Right renal cortex interstitium (tissue), 3 donors: ENCODE measurements around the gene PIK3CD. TPM values are rescaled to one million over a fixed set of nuclear protein-coding genes. Genes with fewer than 3 reads are reported as not detected.
"Not testable (repeated sequence)": the region's sequence is repeated elsewhere in the genome, so short reads cannot be mapped to it uniquely, and the experiment has no call there.

Experiments used
- DNase-seq, 3 donors: peaks; one replicate each; pipeline ENCODE4 v3.0.0-alpha.2; 2013; ENCODE audit warnings: low read depth in 3 of 3, low spot score in 2 of 3
- polyA plus RNA-seq, 3 donors: library from polyadenylated mRNA; unstranded; fragments of 120-200 nt; gene quantifications; one replicate each; pipeline ENCODE4 v1.2.1, GENCODE V29; 2013; ENCODE audit not compliant: insufficient read length in 3 of 3

The PIK3CD gene
- polyA plus RNA-seq, 3 donors = 5.5 to 6.9 (median 5.9) TPM

DNA sequence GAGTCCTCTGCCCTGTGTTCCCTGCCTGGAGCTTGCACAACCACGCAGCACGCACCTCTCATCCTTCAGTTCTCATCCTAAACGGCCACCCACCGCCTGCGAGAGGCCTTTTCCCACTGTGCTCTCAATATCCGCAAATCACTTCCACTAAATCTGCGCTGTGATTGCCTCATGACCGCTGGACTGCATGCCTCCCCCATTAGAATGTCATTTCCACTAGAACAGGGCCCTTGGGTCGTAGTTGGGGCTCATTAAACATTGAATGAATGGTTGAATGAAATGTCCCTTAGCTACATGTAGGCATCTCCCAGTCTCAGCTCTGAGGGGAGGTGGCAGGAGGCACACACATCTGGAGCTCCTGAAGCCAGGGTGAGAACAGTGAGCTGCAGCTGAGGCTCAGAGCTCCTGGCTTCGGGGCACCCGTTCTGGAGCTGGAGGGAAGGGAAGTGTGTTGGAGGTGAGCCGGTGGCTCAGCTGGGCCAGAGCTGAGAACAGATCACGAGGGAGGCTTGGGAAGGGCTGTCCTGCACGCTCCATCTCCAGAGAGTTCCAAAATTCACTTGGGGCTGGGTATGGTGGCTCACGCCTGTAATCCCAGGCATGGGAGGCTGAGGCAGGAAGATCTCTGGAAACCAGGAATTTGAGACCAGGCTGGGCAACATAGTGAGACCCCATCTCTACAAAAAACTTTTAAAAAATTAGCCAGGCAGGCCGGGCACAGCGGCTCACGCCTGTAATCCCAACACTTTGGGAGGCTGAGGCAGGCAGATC is 32.4 kb upstream of the PIK3CD start:
- DNase-seq = no peak

DNA sequence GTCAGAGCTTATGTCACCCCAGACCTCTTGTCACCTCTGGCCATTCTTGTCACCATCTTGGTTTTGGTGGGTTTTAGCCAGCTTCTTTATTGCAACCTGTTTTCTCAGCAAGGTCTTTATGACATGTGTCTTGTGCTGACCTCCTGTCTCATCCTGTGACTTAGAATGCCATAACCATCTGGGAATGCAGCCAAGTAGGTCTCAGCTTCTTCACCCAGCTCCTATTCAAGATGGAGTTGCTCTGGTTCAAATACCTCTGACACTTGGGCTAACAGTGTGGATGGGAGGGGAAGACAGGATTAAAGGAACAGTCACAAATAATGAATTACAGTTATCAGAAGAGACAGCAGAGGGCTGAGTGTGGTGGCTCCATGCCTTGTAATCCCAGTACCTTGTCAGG is 30.5 kb upstream of the PIK3CD start:
- no peak for DNase-seq

DNA sequence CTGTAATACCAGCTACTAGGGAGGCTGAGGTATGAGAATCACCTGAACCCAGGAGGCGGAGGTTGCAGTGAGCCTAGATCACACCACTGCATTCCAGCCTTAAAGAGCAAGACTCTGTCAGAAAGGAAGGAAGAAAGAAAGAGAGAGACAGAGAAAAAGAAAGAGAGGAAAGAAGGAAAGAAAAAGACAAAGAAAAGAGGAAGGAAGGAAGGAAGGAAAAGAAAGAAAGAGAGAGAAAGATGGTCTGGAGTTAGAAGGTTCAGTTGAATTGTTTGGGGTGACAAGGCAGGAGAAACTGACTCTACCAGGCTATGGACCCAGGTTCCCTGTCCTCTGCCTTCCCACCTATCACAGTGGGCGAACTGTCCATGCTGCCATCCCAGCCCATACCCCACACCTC is 27.4 kb upstream of the PIK3CD start:
- DNase-seq = no peak

DNA sequence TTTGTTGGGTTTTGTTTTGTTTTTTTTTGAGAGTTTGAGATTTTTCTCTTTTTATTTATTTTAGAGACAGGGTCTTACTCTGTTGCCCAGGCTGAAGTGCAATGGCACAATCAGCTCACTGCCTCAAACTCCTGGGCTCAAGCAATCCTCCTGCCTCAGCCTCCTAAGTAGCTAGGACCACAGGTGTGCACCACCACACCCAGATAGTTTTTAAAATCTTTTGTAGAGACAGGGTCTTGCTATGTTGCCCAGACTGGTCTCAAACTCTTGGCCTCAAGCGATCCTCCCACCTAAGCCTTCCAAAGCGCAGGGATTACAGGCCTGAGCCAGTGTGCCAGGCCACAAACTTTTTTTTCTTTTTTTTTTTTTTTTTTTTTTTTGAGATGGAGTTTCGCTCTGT is 26.5 kb upstream of the PIK3CD start:
- DNase-seq = not testable (repeated sequence)

DNA sequence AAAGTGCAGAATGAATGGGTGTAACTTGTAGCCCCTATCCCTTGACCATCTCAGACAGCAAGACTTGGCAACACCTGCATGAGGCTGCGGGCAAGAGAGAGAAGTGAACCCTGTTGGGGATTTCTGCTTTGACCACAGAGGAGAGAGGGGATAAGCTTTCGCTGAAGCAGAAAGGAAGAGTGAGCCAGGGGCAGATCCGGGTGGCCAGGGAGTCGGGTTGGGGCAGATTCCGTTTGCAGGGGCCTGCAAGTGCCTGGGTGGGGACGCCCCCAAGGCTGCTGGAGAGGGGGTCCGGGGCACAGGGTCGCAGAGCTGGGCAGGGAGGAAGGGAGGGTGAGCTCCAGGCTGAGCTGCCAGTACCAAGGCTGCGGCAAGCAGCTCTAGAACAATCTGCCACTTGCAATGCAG is 25.3 kb upstream of the PIK3CD start:
- no peak for DNase-seq

DNA sequence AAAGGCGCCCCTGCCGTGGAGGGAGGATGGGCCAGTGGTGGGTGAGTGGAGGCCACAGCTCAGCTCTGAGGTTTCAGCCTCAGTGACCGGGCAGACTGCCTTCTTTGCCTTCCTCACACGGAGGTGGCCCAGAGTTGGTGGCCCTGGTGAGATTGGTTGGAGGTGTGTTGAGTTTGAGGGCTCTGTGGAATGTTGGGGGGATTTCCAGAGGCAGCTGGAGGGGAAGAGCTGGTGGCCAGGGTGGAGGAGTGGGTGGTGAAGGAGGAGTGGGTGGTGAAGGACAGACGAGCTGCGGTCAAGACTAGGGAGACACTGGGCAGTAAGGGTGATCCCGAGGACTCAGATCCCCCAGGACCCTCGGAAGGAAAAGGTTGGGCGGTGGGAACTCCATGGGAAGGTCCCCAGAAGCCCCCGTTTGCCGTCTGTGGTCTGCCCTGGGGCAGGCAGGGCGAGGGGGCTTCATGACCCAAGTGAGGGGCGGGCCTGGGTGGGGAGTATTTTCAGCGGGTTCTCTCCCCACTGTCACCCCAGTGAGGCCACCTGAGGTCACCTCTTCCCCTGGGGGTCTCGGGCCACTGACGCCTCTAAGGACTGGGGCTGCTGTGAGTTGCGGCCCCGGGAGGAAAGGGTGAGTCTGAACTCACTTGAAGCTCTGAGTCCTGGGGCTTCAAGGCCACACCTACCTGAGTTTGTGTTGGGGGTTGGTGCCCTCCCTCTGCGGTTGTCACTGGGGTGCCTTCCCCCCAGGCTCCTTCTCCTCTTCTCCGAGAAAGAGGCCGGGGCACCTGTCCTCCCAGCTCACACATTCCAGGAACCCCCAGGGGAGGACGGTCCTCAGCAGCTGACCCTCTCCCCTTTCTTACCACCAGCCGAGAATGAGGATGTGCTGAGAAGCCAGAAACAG is 22.7 kb upstream of the PIK3CD start:
- DNase-seq = no peak

DNA sequence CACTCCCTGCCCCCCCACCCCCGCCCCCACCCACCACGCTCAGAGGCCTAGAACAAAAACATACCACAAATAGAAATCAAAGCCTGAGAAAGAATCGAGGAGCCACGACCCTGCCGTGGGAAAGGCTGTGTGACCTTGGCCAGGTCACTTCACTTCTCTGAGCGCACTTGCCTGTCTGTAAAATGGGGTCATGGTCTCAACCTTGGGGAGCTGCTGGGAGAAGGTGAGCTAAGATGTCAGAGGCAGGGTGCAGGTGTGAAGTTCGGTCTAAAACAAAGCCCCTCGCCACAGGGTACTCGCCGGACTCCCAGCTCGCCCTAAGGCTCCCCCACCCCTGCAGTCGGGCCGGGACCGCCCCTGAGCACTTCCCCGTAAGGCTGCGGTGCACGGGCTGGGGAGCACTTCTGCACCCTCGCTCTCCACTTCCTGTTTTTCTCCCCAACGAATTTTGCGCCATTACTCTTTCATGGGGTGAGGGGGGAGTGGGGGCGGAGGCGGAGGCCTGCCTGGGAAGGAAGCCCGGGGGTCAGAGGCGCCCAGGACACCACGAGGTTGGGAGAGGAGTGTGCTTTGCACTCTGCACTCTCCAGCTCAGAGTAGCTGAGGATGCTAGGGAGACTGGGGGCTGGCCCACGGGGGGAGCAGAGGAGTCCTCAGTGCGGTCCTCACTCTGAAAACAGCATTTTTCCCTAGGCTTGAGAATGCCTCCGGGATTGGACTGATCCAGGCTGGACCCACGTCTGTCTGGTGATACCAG is 21.9 kb upstream of the PIK3CD start:
- DNase-seq = no peak

DNA sequence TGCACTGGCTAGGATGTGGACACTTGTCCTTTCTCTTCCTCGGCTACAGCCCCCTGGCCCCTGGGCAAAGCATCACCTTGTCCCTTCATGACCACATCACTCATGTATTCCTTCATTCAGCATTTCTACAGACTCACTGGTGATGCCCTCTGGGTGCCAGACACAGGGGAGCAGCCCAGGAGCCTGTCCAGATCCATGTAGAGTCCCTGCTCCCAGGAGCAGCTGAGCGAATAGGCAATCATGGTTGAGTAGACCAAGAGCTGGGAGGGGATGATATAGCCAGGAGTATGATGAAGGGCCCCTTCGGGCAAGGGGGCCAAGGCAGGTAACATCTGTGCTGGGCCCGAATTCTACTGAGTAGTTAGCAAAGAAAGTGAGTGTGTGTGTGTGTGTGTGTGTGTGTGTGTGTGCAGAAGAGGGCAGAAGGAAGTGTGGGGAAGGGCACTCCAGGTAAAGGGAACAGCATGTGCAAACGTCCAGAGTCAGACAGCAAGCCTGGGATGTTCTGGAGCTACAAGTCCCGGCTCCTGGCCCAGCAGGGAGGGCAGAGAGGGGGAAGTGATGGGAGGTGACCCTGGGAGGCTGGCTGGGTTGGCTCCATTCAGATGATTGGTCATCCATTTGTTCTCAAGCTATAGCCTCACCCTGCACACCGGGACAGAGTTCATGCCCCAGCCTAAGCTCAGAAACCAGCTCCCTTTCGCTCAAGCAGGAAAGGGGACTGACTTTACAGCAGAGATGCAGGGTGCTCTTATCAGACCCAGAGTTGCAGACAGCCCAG is 21.0 kb upstream of the PIK3CD start:
- DNase-seq = no peak

DNA sequence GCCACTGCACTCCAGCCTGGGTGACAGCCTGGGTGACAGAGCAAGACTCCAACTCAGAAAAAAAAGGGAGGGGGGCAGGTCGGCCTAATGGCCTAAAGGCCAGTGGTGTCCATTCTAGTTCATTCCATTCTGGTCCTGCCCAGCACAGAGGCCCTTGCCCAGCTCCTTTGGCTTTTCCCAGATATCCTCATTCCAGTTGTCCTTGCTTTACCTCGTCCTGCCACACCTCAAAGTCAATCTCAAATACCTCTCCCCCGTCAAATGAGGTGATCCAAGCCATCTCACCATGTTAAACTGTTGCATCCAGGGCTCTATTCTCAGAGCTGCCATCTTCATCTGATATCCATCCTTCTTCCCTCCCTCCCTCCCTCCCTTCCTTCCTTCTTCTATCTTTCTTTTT is 19.9 kb upstream of the PIK3CD start:
- DNase-seq = no peak

DNA sequence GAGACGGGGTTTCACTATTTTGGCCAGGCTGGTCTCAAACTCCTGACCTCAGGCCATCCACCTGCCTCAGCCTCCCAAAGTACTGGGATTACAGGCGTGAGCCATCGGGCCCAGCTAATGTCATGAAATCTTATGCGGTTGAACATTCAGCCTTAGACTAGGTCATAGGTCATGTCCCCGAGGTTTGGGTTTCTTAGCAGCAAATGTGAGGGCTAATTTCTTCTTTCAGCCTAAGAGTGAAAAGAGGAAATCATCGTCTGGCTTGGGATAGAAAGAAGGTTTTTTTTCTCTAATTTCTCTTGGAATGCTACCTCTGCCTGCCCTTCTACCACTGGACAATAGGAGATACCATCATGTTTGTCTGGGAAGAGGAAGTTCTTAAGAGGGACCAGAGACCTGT is 18.0 kb upstream of the PIK3CD start:
- no peak for DNase-seq

DNA sequence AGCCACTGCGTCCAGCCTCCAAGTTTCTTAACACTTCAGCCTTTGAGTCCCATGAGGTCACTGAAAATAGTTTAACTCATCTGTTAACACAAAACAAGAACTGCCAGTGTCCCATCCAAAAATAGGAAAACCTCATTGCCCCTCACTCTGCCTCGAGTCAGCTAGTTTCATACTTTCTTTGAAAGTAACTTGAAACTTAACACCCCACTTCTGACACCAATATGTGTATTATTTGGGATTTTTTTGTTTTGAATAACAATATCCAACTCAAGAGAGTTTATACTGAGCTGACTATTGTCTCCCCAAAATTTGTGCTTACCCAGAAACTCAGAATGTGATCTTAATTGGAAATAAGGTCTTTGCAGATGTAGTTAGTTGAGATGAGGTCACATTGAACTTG is 16.9 kb upstream of the PIK3CD start:
- no peak for DNase-seq

DNA sequence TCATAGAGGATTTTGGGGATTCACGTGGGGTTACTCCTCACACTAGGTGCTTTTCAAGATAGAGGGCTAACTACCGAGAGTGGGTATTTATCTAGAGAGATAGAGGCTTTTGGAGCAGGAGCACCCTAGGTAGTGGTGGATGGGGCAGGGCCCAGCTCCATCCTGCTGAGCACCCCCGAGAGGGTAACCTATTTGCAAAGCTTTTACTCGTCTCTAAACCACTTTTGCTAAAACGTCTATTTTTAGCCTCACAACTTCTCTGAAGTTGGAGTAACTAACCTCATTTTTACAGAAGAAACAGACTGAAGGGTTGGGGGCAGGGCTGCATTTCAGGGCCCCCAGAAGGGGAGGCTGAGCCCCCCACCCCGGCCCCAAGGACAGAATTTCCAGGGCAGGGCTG is 12.3 kb upstream of the PIK3CD start:
- no peak for DNase-seq

DNA sequence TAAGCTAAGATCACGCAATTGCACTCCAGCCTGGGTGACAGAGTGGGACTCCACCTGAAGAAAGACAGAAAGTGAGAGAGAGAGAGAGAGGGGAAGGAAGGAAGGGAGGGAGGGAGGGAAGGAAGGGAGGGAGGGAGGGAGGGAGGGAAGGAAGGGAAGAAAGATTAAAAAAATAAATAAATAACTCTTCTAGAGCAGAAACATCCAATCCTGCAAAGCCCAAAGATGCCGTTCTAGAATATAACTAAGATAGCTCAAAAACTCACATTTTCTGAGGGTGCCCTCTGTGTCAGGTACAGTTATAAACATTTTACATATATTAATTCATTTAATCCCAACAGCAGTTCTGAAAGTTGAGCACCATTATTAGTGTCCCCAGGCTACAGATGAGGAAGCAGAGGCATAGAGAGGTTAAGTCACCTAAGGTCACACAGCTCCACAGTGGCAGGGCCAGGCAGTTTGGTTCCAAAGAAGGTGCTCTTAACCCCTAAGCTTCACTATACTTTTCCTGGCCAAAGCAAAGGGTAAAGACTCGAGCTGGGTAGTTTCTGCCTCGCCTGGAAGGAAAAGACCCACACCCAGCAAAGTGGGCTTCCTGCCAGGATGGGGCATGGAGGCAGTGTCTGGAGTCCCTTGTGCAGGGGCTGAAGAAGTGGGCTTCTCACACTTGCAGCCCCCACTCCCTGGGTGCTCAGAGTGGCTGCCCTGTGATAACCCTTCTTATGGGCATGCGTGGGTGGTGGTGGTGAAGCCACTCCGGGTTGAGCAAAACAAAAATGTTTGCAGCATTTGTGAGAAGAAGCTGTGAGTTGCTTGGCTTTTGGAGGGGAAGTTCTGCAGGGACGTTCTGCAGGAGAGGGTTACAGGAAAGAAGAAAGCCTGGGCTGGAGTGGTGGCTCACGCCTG is 7.9 kb upstream of the PIK3CD start:
- no peak for DNase-seq

DNA sequence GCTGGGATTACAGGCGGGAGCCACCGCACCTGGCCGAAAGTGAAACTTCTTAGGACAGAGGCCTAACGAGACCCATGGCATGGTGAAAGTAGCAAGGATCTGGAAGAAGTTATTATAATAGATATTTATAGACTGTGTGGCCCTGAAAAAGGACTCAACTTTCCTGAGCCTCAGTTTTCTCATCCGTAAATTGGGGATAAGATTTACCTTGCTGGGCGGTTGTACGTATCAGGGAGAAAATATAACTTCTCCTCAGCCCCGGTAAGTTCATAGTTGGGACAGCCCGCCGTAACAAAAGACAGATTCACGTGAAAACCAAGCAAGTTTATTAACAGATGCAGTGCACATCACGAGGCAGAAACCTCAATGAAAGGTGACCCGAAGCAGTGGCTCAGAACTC is 5.5 kb upstream of the PIK3CD start:
- DNase-seq = no peak

DNA sequence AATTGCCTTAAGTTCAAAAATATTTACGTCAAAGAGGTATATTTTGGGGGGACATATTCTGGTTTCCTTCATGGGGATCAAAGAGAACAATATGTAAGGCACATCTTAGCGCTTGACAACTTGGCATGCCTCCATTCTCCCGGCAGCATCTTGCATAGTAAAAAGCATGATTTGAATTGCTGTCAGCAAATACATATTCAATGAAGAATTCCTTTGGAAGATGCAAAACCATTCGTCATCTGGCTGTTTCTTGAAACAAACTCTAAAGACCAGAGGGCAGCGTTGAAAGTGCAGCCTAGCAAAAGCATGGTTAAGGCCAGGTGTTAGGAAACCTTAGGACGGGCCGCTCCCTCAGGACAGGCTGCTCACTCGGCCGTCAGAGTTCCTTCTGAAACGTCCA is 3.4 kb upstream of the PIK3CD start:
- no peak for DNase-seq

DNA sequence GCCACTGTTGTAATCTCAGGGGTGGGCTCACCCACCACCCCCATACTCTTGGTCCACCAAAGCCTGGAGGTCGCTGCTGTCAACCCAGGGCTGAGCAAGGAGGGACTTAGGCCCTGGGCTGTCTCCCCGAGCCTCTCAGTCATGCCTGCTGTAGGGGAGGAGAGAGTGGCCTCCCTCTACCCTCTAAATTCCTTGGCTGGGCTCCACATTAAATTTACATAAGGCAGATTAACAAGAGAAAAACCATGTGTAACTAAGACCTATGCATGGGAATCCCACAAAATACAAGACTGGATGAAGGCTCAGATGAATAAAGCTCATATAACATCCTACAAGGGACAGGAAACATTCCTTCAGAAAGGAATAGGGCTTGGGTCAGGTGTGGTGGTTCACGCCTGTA is 1.8 kb upstream of the PIK3CD start:
- no peak for DNase-seq

DNA sequence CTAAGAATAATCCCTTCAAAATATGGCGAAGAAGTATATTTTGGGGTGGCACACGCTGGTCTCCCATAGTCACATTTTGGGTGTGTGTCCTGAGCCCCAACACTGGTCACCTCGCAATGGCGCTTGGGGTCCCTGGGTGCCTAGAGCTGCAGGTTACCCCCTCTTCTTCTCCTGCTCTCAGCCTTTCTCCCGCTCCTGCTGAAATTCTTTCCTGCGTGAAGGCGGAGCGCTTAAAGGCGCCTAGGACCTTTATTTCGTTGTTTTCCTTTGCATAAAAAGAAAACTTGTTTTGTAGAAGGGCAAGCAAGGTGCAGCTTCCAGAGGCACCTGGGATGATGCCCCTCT is 339 bp upstream of the PIK3CD start:
- no peak for DNase-seq

DNA sequence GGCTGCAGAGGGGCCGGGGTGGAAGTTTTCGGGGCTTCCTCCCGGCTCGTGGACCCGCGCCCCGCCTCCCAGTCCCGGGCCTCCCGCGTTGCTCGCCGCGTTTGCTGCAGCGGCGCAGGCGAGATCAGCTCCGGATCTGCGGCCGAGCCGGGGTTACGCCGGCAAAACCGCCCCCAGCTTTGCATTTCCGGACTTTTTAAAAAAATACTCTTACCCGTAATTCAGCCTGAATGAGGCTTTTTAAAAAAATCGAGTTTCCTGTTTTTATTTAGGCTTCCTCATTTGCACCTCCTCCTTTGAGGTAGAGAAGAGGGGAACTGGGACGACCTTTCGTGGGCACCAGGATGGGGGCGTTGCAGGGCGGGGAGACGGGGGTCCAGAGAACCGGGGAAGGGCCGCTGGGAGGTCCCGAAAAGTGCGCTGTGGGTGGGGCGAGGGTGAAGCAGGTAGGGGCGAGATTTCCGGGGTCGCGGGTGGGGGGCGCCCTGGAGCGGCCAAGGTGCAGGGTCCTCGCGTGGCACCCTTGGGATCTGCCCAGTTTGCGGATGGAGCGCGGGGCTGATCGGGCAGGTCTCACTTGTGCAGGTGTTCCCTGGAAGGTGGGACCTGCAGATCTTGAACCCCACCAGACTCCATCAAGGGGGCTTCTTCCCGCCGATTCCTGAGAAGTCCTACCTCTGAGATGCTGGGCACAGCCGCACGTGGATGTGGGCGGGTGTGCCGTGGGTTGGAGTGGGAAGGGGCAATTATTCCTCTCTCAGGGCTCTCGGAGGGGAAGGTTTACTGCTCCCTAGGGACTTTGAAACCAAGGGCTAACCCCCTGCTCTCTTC is 1.1 kb downstream of the PIK3CD start:
- DNase-seq = no peak

DNA sequence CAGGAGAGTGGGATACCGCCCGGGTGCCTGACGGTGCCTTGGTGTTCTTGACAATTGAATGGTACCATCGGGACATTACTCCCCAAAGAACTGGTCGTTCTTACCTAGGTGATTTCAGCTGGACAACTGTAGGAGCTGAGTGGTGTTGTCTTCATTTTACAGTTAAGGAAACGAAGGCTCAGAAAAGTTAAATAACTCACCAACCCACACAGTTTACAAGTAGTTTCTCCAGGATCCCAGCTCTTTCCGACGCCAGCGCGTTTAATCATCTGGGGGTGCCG is 1.6 kb downstream of the PIK3CD start:
- DNase-seq = no peak
